ENCODE data around the gene RINL. TPM values are rescaled to one million over a fixed set of nuclear protein-coding genes. Genes with fewer than 3 reads are reported as not detected.
"Not testable (repeated sequence)": the region's sequence is repeated elsewhere in the genome, so short reads cannot be mapped to it uniquely, and the experiment has no call there.

The RINL gene
- total RNA-seq, 4 donors from 2014 or later: 5.3 to 10.4 (median 7.1) TPM

- ATAC-seq (ENCODE audit: low FRiP score): peak; percentile 25
- no peak for DNase-seq (ENCODE audit: low spot score)
- TF ChIP-seq CTCF (IDR thresholded peaks at IDR 0.05): no peak
Measured at GRCh38 chr19:38888876-38889275, 10.8 kb upstream of the RINL start.

- not testable (repeated sequence) for ATAC-seq (ENCODE audit: low FRiP score); DNase-seq (ENCODE audit: low spot score)
Measured at GRCh38 chr19:38884691-38885090, 6.6 kb upstream of the RINL start.

- no peak for TF ChIP-seq CTCF (IDR thresholded peaks at IDR 0.05)
- no peak for ATAC-seq (ENCODE audit: low FRiP score)
- no peak for DNase-seq (ENCODE audit: low spot score)
Measured at GRCh38 chr19:38883286-38883685, 5.2 kb upstream of the RINL start.

GRCh38 chr19:38880882-38881609, 3.0 kb upstream of the RINL start:
- DNase-seq (ENCODE audit: low spot score) (no peak), ATAC-seq (ENCODE audit: low FRiP score) (no peak)
- TF ChIP-seq CTCF (IDR thresholded peaks at IDR 0.05): no peak

GRCh38 chr19:38880076-38880881, 2.2 kb upstream of the RINL start:
- no peak for TF ChIP-seq CTCF (IDR thresholded peaks at IDR 0.05)
- no peak for DNase-seq (ENCODE audit: low spot score)
- ATAC-seq (ENCODE audit: low FRiP score): no peak

GRCh38 chr19:38879400-38879751, 1.3 kb upstream of the RINL start:
- no peak for ATAC-seq (ENCODE audit: low FRiP score)
- no peak for DNase-seq (ENCODE audit: low spot score)
- no peak for TF ChIP-seq CTCF (IDR thresholded peaks at IDR 0.05)

- no peak for TF ChIP-seq CTCF (IDR thresholded peaks at IDR 0.05)
- no peak for ATAC-seq (ENCODE audit: low FRiP score)
Measured at GRCh38 chr19:38878575-38879399, 712 bp upstream of the RINL start.

More at GRCh38 chr19:38878575-38879399, 712 bp upstream of the RINL start:
- no peak for DNase-seq (ENCODE audit: low spot score)
